HEK293T (cell line): ENCODE measurements around the gene SPATA31D4.
"Not testable (repeated sequence)": the region's sequence is repeated elsewhere in the genome, so short reads cannot be mapped to it uniquely, and the experiment has no call there.

Source experiments
- ARNT ChIP-seq: fragments of 450-650 bp; IDR thresholded peaks from 2 replicates; pipeline ENCODE4 v1.6.1; 2017; ENCODE audit warnings: mild to moderate bottlenecking
- ELF4 ChIP-seq: fragments of 450-650 bp; IDR thresholded peaks from 2 replicates; pipeline ENCODE4 v1.6.1; 2017; ENCODE audit warnings: antibody characterized with exemption
- FOXA1 ChIP-seq: fragments of 450-650 bp; IDR thresholded peaks from 2 replicates; pipeline ENCODE4 v1.6.1; 2016; ENCODE audit warnings: mild to moderate bottlenecking
- FOXK2 ChIP-seq: fragments of 450-650 bp; IDR thresholded peaks from 2 replicates; pipeline ENCODE4 v1.6.1; 2016; ENCODE audit warnings: mild to moderate bottlenecking
- FOXM1 ChIP-seq: fragments of 450-650 bp; IDR thresholded peaks from 2 replicates; pipeline ENCODE4 v1.6.1; 2017; ENCODE audit warnings: mild to moderate bottlenecking, borderline replicate concordance
- SP1 ChIP-seq: fragments of 450-650 bp; IDR thresholded peaks from 2 replicates; pipeline ENCODE4 v1.6.1; 2017
- SUZ12 ChIP-seq: fragments of 450-650 bp; IDR thresholded peaks from 2 replicates; pipeline ENCODE4 v1.6.1; 2016; ENCODE audit warnings: mild to moderate bottlenecking
- TARDBP ChIP-seq: fragments of 450-650 bp; IDR thresholded peaks from 2 replicates; pipeline ENCODE4 v1.6.1; 2016
- ZNF384 ChIP-seq: fragments of 450-650 bp; IDR thresholded peaks from 2 replicates; pipeline ENCODE4 v1.6.1; 2016

DNA sequence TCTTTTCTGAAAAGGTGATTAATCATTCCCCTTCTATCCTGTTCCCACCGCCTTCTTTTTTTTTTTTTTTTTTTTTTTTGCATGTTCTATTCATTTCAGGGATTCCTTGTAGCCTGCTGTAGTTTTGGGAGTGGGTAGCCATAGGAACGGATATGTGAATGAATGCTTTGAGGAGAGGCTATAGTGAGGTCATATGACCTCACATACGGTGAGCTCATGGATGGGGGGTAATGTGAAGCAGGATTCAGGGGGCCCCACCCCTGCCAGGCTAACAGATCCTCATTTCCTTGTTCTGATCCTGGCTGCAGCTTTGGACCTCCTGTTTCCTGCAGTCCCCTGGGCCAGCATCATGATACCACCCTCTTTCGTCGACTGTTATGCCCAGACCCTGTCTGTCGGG, 1.9 kb downstream of the SPATA31D4 start:
- not testable (repeated sequence) for TF ChIP-seq ELF4, SP1, FOXA1, SUZ12, ARNT, TARDBP, FOXK2, ZNF384, FOXM1
